Frontal cortex (tissue), 4 donors: ENCODE measurements around the gene TMEM232. TPM values are rescaled to one million over a fixed set of nuclear protein-coding genes. Genes with fewer than 3 reads are reported as not detected.

Experiments used
- DNase-seq, 2 donors: peaks; one replicate each; pipeline ENCODE4 v3.0.0; 2012; ENCODE audit warnings: low spot score in 2 of 2
- FAIRE-seq: peaks from 2 replicates; lab custom pipeline; 2012; peaks lifted over from hg19 to GRCh38; lab: Jason Lieb, UNC
- total RNA-seq: library from RNA; depleted of rRNA; stranded (reverse); fragments of >200 nt; gene quantifications from one replicate; pipeline ENCODE4 v1.2.3, GENCODE V29; 2014
- donor health status: control.
- donor health status: control.
- donor health status: control.

Gene TMEM232
- total RNA-seq, 1 donor from 2014 or later, result 25.7 TPM

GRCh38 chr5:110441035-110441434 is 285.4 kb downstream of the TMEM232 start:
- DNase-seq (no peak), FAIRE-seq (no peak)

- FAIRE-seq, result no peak
- DNase-seq, result no peak
Measured at GRCh38 chr5:110440058-110440457, 286.4 kb downstream of the TMEM232 start.

- FAIRE-seq (no peak), DNase-seq (no peak)
Measured at GRCh38 chr5:110439296-110439695, 287.2 kb downstream of the TMEM232 start.

DNA sequence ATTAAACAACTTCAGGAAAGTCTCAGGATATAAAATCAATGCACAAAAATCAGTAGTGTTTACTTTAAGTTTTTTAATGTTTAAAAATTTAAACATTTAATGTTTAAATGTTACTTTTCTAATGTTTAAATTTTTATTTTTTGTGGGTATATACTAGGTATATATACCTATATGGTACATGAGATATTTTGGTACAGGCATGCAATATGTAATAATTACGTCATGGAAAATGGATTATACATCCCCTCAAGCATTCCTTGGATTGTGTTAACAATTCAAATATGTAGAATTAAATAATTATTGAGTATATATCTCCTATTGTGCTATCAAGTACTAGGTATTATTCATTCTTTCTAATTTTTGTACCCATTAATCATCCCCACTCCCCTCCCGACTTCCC is 291.3 kb downstream of the TMEM232 start:
- DNase-seq, result no peak
- peak; percentile 8 for FAIRE-seq

DNA sequence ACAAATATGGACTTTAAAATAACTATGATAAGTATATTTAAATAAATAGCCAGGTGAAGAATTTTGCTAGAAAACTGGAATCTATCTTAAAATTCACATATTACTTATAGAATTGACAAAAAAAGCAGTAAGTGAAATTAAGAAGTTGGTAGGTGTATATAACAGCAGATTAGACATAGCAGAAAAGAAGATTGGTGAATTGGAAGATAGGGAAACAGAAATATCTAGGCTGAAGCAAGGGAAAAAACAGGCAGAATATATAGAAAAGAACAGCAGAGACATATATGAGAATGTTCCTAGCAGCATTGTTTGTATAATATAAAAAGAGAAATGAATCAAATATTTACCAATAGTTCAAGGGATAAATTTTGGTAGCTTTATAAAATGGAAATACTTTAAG is 294.9 kb downstream of the TMEM232 start:
- DNase-seq (no peak), FAIRE-seq (no peak)

DNA sequence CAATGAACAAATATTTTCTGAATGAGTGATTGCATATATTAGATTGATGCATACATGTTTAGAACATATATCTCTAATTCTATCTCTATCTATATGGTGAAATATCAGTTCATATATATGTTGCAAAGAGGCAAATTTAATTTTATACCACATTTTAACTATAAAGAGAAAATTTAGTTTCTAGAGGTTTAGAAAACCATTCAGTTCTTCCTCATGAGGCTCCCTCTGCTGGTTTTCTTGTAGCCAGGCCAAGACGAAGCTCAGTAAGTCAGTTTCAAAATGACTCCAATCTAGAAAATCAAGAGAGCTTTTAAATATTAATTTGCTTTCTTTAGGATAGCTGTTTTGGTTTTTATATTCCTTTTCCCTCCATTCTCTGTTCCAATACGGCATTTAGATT is 312.1 kb downstream of the TMEM232 start:
- DNase-seq (no peak), FAIRE-seq (no peak)

DNA sequence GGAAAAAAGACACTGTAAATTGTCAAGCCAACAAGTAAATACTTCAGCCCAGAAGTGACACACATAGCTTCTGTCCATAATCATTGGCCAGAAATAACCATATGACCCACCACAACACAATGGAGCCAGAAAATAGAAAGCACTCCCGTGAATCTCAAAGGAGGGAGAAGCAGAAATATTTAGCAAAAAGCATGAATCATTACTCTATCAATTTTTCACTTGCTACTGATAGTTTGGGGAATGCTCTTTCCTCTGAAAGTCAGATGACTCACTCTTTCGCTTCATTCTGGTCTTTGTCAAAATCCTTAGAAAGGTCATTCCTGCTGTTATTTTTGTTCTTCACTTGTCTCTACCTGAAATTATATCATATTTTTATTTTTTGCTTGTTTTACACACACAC is 312.6 kb downstream of the TMEM232 start:
- DNase-seq (no peak), FAIRE-seq (no peak)

GRCh38 chr5:110409571-110409970 is 316.9 kb downstream of the TMEM232 start:
- DNase-seq (no peak), FAIRE-seq (no peak)

GRCh38 chr5:110402562-110402961 is 323.9 kb downstream of the TMEM232 start:
- FAIRE-seq (no peak), DNase-seq (no peak)

GRCh38 chr5:110401881-110402280 is 324.6 kb downstream of the TMEM232 start:
- no peak for FAIRE-seq
- DNase-seq, result no peak

DNA sequence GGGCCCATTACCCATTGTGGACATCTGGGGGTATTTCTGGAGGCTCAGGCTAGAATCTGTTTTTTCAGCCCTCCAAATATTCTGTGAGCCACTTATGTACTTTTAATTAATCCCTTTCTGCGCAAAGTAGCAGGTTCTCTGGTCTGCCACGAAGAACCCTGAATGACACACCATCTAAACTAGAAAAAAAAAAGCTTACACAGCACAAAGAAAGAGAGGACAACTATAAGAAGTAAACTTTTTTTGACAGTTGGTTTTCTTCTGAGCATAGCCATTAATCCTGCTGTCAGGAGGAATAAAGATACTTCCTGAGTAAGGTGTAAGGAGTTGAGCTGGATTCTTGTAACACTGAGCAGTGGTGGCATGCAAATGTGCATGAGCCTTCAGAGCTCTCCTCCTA is 327.5 kb downstream of the TMEM232 start:
- DNase-seq (no peak), FAIRE-seq (no peak)

GRCh38 chr5:110397281-110397680 is 329.2 kb downstream of the TMEM232 start:
- DNase-seq, result no peak
- FAIRE-seq, result no peak

DNA sequence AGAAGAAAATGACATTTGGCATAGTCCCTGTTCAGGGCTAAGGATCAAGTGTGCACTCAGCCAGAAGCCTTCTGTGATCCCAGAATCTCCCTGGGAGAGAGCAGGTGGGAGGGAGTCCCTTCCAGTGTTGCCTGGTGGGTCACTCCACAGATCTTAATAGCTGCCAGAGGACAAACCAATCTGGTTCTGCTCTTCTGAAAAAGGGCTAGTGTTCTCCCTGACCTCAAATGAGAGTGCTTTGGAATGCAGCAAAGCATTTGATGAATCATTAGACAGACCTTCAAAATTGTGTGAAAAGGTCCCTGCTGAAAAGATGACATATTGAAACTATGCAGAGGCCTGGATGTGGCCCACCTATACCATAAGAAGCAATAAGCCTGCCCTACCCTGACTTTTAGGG is 339.7 kb downstream of the TMEM232 start:
- peak in 1 of 2 donors; percentile 12 for DNase-seq

GRCh38 chr5:110383231-110383630 is 343.2 kb downstream of the TMEM232 start:
- DNase-seq (no peak), FAIRE-seq (no peak)

More for the DNA sequence above, 339.7 kb downstream of the TMEM232 start:
- FAIRE-seq, result no peak

DNA sequence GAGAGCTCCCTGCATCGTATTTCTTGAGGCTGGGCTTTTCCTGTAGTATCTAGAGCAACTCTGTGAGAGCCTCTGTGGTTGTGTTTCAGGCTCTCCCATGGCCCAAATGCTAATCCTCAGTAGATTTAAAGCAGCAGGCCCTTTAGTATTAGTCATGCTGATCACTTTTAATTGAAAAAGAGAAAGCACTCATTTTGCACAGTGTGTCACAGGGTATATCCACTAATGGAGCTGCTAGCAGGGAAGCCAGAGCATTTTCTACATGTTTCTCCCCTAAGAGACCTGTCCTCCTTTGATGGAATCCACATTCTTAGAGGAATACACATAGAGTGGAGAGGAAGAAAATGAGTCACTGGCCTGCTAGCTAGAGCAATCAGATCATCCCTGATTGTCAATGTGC is 348.5 kb downstream of the TMEM232 start:
- no peak for DNase-seq
- no peak for FAIRE-seq

- DNase-seq, result no peak
- no peak for FAIRE-seq
Measured at GRCh38 chr5:110377361-110377760, 349.1 kb downstream of the TMEM232 start.

DNA sequence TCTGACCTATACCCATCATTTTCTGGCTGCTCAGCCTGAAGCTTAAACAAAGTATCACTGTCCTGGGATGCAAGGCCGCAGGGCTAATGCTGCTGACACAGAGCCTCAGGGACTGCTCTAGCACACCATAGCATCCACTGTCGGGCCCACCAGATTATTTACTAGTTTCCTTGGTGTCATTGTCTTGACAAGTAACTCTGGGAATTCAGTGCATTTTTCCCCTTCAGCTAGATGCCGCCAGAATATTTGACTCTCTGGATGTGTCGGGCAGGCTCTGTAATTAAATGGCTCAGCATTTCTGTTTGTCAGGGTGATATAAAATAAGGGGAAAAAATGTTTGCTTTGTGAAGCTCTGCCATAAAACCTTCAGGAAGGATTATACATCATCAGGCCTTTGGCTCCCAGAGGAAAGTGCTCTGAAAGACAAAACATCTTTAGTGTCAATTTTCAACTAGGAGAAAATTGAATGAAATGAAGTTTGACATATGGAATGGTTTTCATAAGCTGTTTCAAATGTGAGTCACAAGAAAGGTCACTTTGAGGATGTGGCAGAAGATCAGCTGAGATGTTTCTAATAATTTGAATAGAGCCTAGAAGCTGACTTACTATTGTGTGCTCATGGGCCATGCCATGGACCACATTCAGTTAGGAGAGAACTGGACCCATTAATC is 350.1 kb downstream of the TMEM232 start:
- DNase-seq, result no peak
- no peak for FAIRE-seq

DNA sequence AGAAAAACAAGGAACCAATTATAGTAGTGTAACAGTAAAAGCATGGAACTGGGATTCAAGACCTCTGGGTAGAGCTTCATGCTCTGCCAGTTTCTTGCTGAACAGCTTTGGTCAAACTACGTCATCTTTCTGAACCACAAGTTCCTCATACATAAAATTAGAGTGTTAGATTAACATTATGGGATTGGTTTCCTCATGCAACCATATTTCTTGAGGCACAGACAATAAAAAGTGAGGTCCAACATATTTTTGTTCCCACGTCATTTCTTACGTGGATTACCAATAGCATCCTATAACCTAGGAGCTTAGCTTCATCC is 354.8 kb downstream of the TMEM232 start:
- no peak for FAIRE-seq
- DNase-seq, result no peak

- DNase-seq (no peak), FAIRE-seq (no peak)
Measured at GRCh38 chr5:110371011-110371724, 355.3 kb downstream of the TMEM232 start.
